Neuronal stem cell (in vitro differentiated cells): ENCODE measurements around the gene ZNF609.
A peak's percentile ranks its signal among the peaks of the same experiment; 100 is the strongest.

Experiments used
- DNase-seq: peaks from one replicate; pipeline ENCODE4 v3.0.0-alpha.2; 2013; ENCODE audit warnings: low spot score
- H2AFZ ChIP-seq: one replicate; pipeline ENCODE4 v1.6.1; 2013; ENCODE audit warnings: mild to moderate bottlenecking, low read length, inconsistent platforms
- H2AK5ac ChIP-seq: 2 replicates; pipeline ENCODE4 v1.6.1; 2013; ENCODE audit warnings: low read depth, mild to moderate bottlenecking, inconsistent platforms, low read length, moderate library complexity, mixed read lengths
- H2BK120ac ChIP-seq: 2 replicates; pipeline ENCODE4 v1.6.1; 2013; ENCODE audit warnings: low read depth, mild to moderate bottlenecking, inconsistent platforms, low read length, moderate library complexity, mixed read lengths
- H2BK12ac ChIP-seq: one replicate; pipeline ENCODE4 v1.6.1; 2013; ENCODE audit warnings: low read length, inconsistent platforms
- H2BK15ac ChIP-seq: 2 replicates; pipeline ENCODE4 v1.6.1; 2013; ENCODE audit warnings: mild to moderate bottlenecking, low read length, inconsistent platforms, mixed read lengths
- H2BK5ac ChIP-seq: one replicate; pipeline ENCODE4 v1.6.1; 2013; ENCODE audit warnings: inconsistent platforms, mild to moderate bottlenecking, low read length, moderate library complexity
- H3K14ac ChIP-seq: one replicate; pipeline ENCODE4 v1.6.1; 2013; ENCODE audit warnings: low read length, inconsistent platforms
- H3K18ac ChIP-seq: 2 replicates; pipeline ENCODE4 v1.6.1; 2013; ENCODE audit warnings: low read length, inconsistent platforms
- H3K23ac ChIP-seq: 2 replicates; pipeline ENCODE4 v1.6.1; 2013; ENCODE audit warnings: low read depth, mild to moderate bottlenecking, mixed read lengths, low read length, inconsistent platforms; ENCODE audit not compliant: poor library complexity
- H3K27ac ChIP-seq: replicated peaks from 3 replicates; pipeline ENCODE4 v1.5.1; 2013; ENCODE audit warnings: low read length, inconsistent platforms
- H3K27me3 ChIP-seq, 3 experiments: 2 replicates each; pipeline ENCODE4 v1.6.1; 2013; ENCODE audit warnings: low read length in 3 of 3, mild to moderate bottlenecking in 2 of 3, inconsistent platforms in 1 of 3, low read depth in 1 of 3, mixed read lengths in 1 of 3, moderate library complexity in 1 of 3; ENCODE audit not compliant: control insufficient read depth in 3 of 3, insufficient read depth in 3 of 3
- H3K36me3 ChIP-seq, 2 donors: replicated peaks in 1 of 2; 2 replicates each; pipeline ENCODE4 v1.6.1; 2013; ENCODE audit warnings: low read length in 2 of 2; ENCODE audit not compliant: control insufficient read depth in 2 of 2, insufficient read depth in 2 of 2
- H3K4ac ChIP-seq: 2 replicates; pipeline ENCODE4 v1.6.1; 2013; ENCODE audit warnings: inconsistent platforms, mild to moderate bottlenecking, low read length, moderate library complexity
- H3K4me1 ChIP-seq, 2 donors: 1 replicate in 1 of 2; 2 replicates in 1 of 2; pipeline ENCODE4 v1.6.1; 2013; ENCODE audit warnings: low read length in 2 of 2, low read depth in 1 of 2; ENCODE audit not compliant: control insufficient read depth in 2 of 2, insufficient read depth in 1 of 2
- H3K4me2 ChIP-seq: one replicate; pipeline ENCODE4 v1.6.1; 2013; ENCODE audit warnings: mild to moderate bottlenecking, low read length, inconsistent platforms; ENCODE audit not compliant: insufficient read depth, poor library complexity, severe bottlenecking
- H3K4me3 ChIP-seq, 2 donors: 2 replicates each; pipeline ENCODE4 v1.5.1; 2013; ENCODE audit warnings: low read length in 2 of 2, mild to moderate bottlenecking in 2 of 2, inconsistent platforms in 1 of 2, moderate library complexity in 1 of 2
- H3K79me1 ChIP-seq: one replicate; pipeline ENCODE4 v1.6.1; 2013; ENCODE audit warnings: low read depth, mild to moderate bottlenecking, inconsistent platforms, low read length, moderate library complexity
- H3K9ac ChIP-seq: one replicate; pipeline ENCODE4 v1.6.1; 2013; ENCODE audit warnings: mild to moderate bottlenecking, low read depth, low read length, inconsistent platforms; ENCODE audit not compliant: poor library complexity
- H3K9me3 ChIP-seq, 2 donors: replicated peaks in 1 of 2; 2 replicates each; pipeline versions ENCODE3 to v1.6.1; 2013; ENCODE audit warnings: low read length in 2 of 2, mild to moderate bottlenecking in 2 of 2, inconsistent platforms in 1 of 2, low read depth in 1 of 2, mixed read lengths in 1 of 2, moderate library complexity in 1 of 2; ENCODE audit not compliant: control insufficient read depth in 2 of 2, insufficient read depth in 1 of 2
- H4K8ac ChIP-seq: one replicate; pipeline ENCODE4 v1.6.1; 2013; ENCODE audit warnings: low read depth, mild to moderate bottlenecking, inconsistent platforms, low read length, moderate library complexity
- H4K91ac ChIP-seq: one replicate; pipeline ENCODE4 v1.6.1; 2013; ENCODE audit warnings: low read length, low read depth, mild to moderate bottlenecking, inconsistent platforms; ENCODE audit not compliant: poor library complexity
- WGBS, 2 donors: extraction: QIAGEN DNeasy Blood & Tissue Kit; methylation state at CpG; one replicate each; pipeline ENCODE4 v1.1.7; 2013; ENCODE audit warnings: missing lambda C conversion rate in 2 of 2, mixed read lengths in 1 of 2; ENCODE audit not compliant: insufficient read length in 2 of 2, insufficient replicate concordance in 1 of 2; ENCODE audit errors: extremely low coverage in 2 of 2; 5-methylcytosine and 5-hydroxymethylcytosine counted together

Gene ZNF609

GRCh38 chr15:64680097-64680496 is 219.7 kb downstream of the ZNF609 start:
- Histone ChIP-seq H3K27me3 (no peaks in the 10 kb centered on the region), H2BK120ac (no peak overlapping the region), H3K18ac (no peak overlapping the region), H3K14ac (no peak overlapping the region), H3K4me3 (no peak overlapping the region), H3K4me1 (no peaks in the 10 kb centered on the region), H3K4me2 (no peak overlapping the region), H3K36me3 (peaks cover 43 to 91% of the 10 kb centered on the region in 2 donors), H2BK15ac (no peak overlapping the region), H4K91ac (no peak overlapping the region), H3K27ac (no peak overlapping the region), H3K79me1 (no peaks in the 10 kb centered on the region), H2AK5ac (no peak overlapping the region), H2BK12ac (no peak overlapping the region), H3K9ac (no peak overlapping the region), H3K23ac (no peak overlapping the region), H3K9me3 (no peaks in the 10 kb centered on the region), H2BK5ac (no peak overlapping the region), H4K8ac (no peak overlapping the region), H3K4ac (no peak overlapping the region), H2AFZ (no peak overlapping the region)
- no CpG with 5 or more reads among the region's 2 CpGs for WGBS, 2 donors
- no peak for DNase-seq

- Histone ChIP-seq H2AFZ (no peak overlapping the region), H3K4me3 (no peak overlapping the region), H3K27me3 (no peaks in the 10 kb centered on the region), H3K79me1 (no peaks in the 10 kb centered on the region), H2AK5ac (no peak overlapping the region), H4K8ac (no peak overlapping the region), H3K4me1 (no peaks in the 10 kb centered on the region), H4K91ac (no peak overlapping the region), H3K9me3 (no peaks in the 10 kb centered on the region), H3K23ac (no peak overlapping the region), H2BK5ac (no peak overlapping the region), H3K36me3 (peaks cover 43 to 93% of the 10 kb centered on the region in 2 donors), H3K9ac (no peak overlapping the region), H3K14ac (no peak overlapping the region), H2BK12ac (no peak overlapping the region), H2BK15ac (no peak overlapping the region), H3K4ac (no peak overlapping the region), H3K27ac (no peak overlapping the region), H3K18ac (no peak overlapping the region), H3K4me2 (no peak overlapping the region), H2BK120ac (no peak overlapping the region)
- peak; percentile 48 for DNase-seq
- WGBS, 2 donors, result no CpG with 5 or more reads among the region's 9 CpGs
These were observed 221.1 kb downstream of the ZNF609 start for GRCh38 chr15:64681424-64682024.

- Histone ChIP-seq H3K9ac (no peak overlapping the region), H3K27ac (no peak overlapping the region), H3K4ac (no peak overlapping the region), H3K14ac (no peak overlapping the region), H2BK12ac (no peak overlapping the region), H2BK120ac (no peak overlapping the region), H3K23ac (no peak overlapping the region), H4K8ac (no peak overlapping the region), H2BK5ac (no peak overlapping the region), H3K18ac (no peak overlapping the region), H3K36me3 (peaks cover 46 to 95% of the 10 kb centered on the region in 2 donors), H2AK5ac (no peak overlapping the region), H3K79me1 (no peaks in the 10 kb centered on the region), H3K4me1 (no peaks in the 10 kb centered on the region), H3K4me2 (no peak overlapping the region), H3K27me3 (no peaks in the 10 kb centered on the region), H2AFZ (no peak overlapping the region), H4K91ac (no peak overlapping the region), H3K9me3 (no peaks in the 10 kb centered on the region), H2BK15ac (no peak overlapping the region), H3K4me3 (no peak overlapping the region)
- no peak for DNase-seq
- WGBS, 2 donors, result no CpG with 5 or more reads among the region's 3 CpGs
These were observed 221.9 kb downstream of the ZNF609 start for GRCh38 chr15:64682255-64682654.

- no peak overlapping the region for H3K4me3 ChIP-seq
- H3K27ac ChIP-seq, result no peak overlapping the region
- no peak overlapping the region for H2BK12ac ChIP-seq
- H2AFZ ChIP-seq, result no peak overlapping the region
- H3K79me1 ChIP-seq, result no peaks in the 10 kb centered on the region
- no peak overlapping the region for H3K4me2 ChIP-seq
- no peaks in the 10 kb centered on the region for H3K9me3 ChIP-seq
- no peak overlapping the region for H2AK5ac ChIP-seq
- WGBS, 2 donors, result no CpG with 5 or more reads among the region's 3 CpGs
- H3K18ac ChIP-seq, result no peak overlapping the region
- DNase-seq, result no peak
- no peak overlapping the region for H2BK5ac ChIP-seq
- H3K4ac ChIP-seq, result no peak overlapping the region
- no peak overlapping the region for H2BK120ac ChIP-seq
- no peak overlapping the region for H4K8ac ChIP-seq
- peaks cover 51 to 95% of the 10 kb centered on the region in 2 donors for H3K36me3 ChIP-seq
- H3K23ac ChIP-seq, result no peak overlapping the region
- H4K91ac ChIP-seq, result no peak overlapping the region
- H3K14ac ChIP-seq, result no peak overlapping the region
- H2BK15ac ChIP-seq, result no peak overlapping the region
- H3K9ac ChIP-seq, result no peak overlapping the region
- no peaks in the 10 kb centered on the region for H3K4me1 ChIP-seq
- H3K27me3 ChIP-seq, result no peaks in the 10 kb centered on the region
These were observed 223.0 kb downstream of the ZNF609 start for GRCh38 chr15:64683378-64683777.
